MCF 10A (cell line): ENCODE data around the gene LRRTM1. TPM values are rescaled to one million over a fixed set of nuclear protein-coding genes. Genes with fewer than 3 reads are reported as not detected.

Experiments used
- BruUV-seq: library from RNA; stranded (reverse); fragments of 400-500 nt; replicated peaks from 2 replicates; lab custom pipeline; 2021; lab: Mats Ljungman, UMichigan
- CTCF ChIA-PET: fragments of 300-600 bp; sonication (Branson Sonifier 250); formaldehyde crosslinking; extraction: SDS; loops from one replicate; lab custom pipeline; 2021; ENCODE audit warnings: antibody characterized with exemption, inconsistent platforms; lab: Yijun Ruan, JAX
- POLR2A ChIA-PET: fragments of 300-600, 350-650 bp; sonication (Branson Sonifier 250); formaldehyde crosslinking; extraction: SDS; loops from one replicate; lab custom pipeline; 2020; ENCODE audit warnings: antibody characterized with exemption, inconsistent platforms; lab: Yijun Ruan, JAX
- DNase-seq: peaks from one replicate; pipeline ENCODE4 v3.0.0-alpha.2; 2018; ENCODE audit not compliant: unreplicated experiment
- H3K27ac Mint-ChIP-seq: one replicate; pipeline ENCODE4 v1.8.0; 2022; ENCODE audit warnings: mild to moderate bottlenecking, low read depth, mixed read lengths; ENCODE audit not compliant: unreplicated experiment
- H3K27me3 Mint-ChIP-seq: one replicate; pipeline ENCODE4 v1.8.0; 2022; ENCODE audit warnings: mixed read lengths; ENCODE audit not compliant: insufficient read depth, unreplicated experiment
- H3K36me3 Mint-ChIP-seq: one replicate; pipeline ENCODE4 v1.8.0; 2022; ENCODE audit warnings: mild to moderate bottlenecking, moderate library complexity, mixed read lengths; ENCODE audit not compliant: insufficient read depth, unreplicated experiment
- H3K4me1 Mint-ChIP-seq: one replicate; pipeline ENCODE4 v1.8.0; 2022; ENCODE audit warnings: mixed read lengths; ENCODE audit not compliant: insufficient read depth, unreplicated experiment
- H3K4me3 Mint-ChIP-seq: one replicate; pipeline ENCODE4 v1.8.0; 2022; ENCODE audit warnings: mild to moderate bottlenecking, moderate library complexity, mixed read lengths; ENCODE audit not compliant: unreplicated experiment
- H3K9me3 Mint-ChIP-seq: one replicate; pipeline ENCODE4 v1.8.0; 2022; ENCODE audit warnings: mixed read lengths; ENCODE audit not compliant: unreplicated experiment
- CTCF ChIP-seq: fragments of 200-600 bp; IDR thresholded peaks from one replicate; pipeline ENCODE4 v1.8.0; 2022; ENCODE audit warnings: antibody characterized with exemption, mild to moderate bottlenecking; ENCODE audit not compliant: unreplicated experiment
- intact Hi-C: fragments of 100-400 bp; cut with micrococcal nuclease; formaldehyde crosslinking; loops from 2 replicates; pipeline ENCODE4 v1.14.1; 2022
- total RNA-seq: library from RNA; stranded (reverse); gene quantifications from 2 replicates; pipeline ENCODE4 v1.2.3, GENCODE V29; 2022

LRRTM1 gene
- total RNA-seq, 1 experiment from 2014 or later, result not detected

GRCh38 chr2:80293039-80293438 lies 11.5 kb downstream of the LRRTM1 start:
- DNase-seq, result no peak
- CTCF ChIA-PET, result no interaction called here
- Mint-ChIP-seq H3K4me3 (no peak overlapping the region), H3K4me1 (no peaks in the 10 kb centered on the region), H3K27ac (no peak overlapping the region), H3K9me3 (no peaks in the 10 kb centered on the region), H3K36me3 (no peaks in the 10 kb centered on the region), H3K27me3 (no peaks in the 10 kb centered on the region)
- POLR2A ChIA-PET, result interaction anchor here (0.6 to 0.7 kb wide), 2 partner anchors 13 to 23 kb away, joined by 3 to 4 read pairs; no protein-coding TSS in a partner anchor
- no peak for TF ChIP-seq CTCF
- intact Hi-C loops, result no loop called here
- BruUV-seq, result no TSS peak

GRCh38 chr2:80292474-80292873 lies 12.1 kb downstream of the LRRTM1 start:
- Mint-ChIP-seq H3K27ac (no peak overlapping the region), H3K27me3 (no peaks in the 10 kb centered on the region), H3K4me1 (no peaks in the 10 kb centered on the region), H3K36me3 (no peaks in the 10 kb centered on the region), H3K4me3 (no peak overlapping the region), H3K9me3 (no peaks in the 10 kb centered on the region)
- BruUV-seq, result no TSS peak
- intact Hi-C loops, result no loop called here
- CTCF ChIA-PET, result no interaction called here
- POLR2A ChIA-PET, result interaction anchor here (0.6 to 0.7 kb wide), 2 partner anchors 14 to 23 kb away, joined by 3 to 4 read pairs; no protein-coding TSS in a partner anchor
- DNase-seq, result no peak
- TF ChIP-seq CTCF, result no peak

GRCh38 chr2:80291656-80292055 lies 12.9 kb downstream of the LRRTM1 start:
- Mint-ChIP-seq H3K4me3 (no peak overlapping the region), H3K36me3 (no peaks in the 10 kb centered on the region), H3K27me3 (no peaks in the 10 kb centered on the region), H3K27ac (no peak overlapping the region), H3K9me3 (no peaks in the 10 kb centered on the region), H3K4me1 (no peaks in the 10 kb centered on the region)
- POLR2A ChIA-PET, result no interaction called here
- CTCF ChIA-PET, result interaction anchor here (1.2 kb wide), 1 partner anchor 34 kb away, joined by 3 read pairs; no protein-coding TSS in a partner anchor
- BruUV-seq, result no TSS peak
- intact Hi-C loops, result no loop called here
- DNase-seq, result no peak
- no peak for TF ChIP-seq CTCF

- H3K4me3 Mint-ChIP-seq, result no peak overlapping the region
- intact Hi-C loops, result no loop called here
- ChIA-PET POLR2A (no interaction called here), CTCF (interaction anchor here (0.6 to 0.7 kb wide), 3 partner anchors 19 to 1934 kb away, joined by 3 read pairs; no protein-coding TSS in a partner anchor)
- no peak for TF ChIP-seq CTCF
- no peak overlapping the region for H3K27ac Mint-ChIP-seq
- H3K4me1 Mint-ChIP-seq, result no peaks in the 10 kb centered on the region
- H3K9me3 Mint-ChIP-seq, result no peaks in the 10 kb centered on the region
- DNase-seq, result peak; percentile 8
- no peaks in the 10 kb centered on the region for H3K36me3 Mint-ChIP-seq
- no TSS peak for BruUV-seq
- H3K27me3 Mint-ChIP-seq, result no peaks in the 10 kb centered on the region
Observed at GRCh38 chr2:80288576-80288975, 16.0 kb downstream of the LRRTM1 start.
